Sigmoid colon (tissue), 4 donors: Measurements from ENCODE around the gene THBS4.

Experiments used
- CTCF ChIP-seq, 4 experiments: fragments of 450-650 bp in 3 of 4; fragments of 200-600 bp in 1 of 4; IDR thresholded peaks; one replicate each; pipeline ENCODE4 v1.5.1; 2016 to 2019; ENCODE audit warnings: antibody characterized with exemption in 4 of 4, mild to moderate bottlenecking in 3 of 4, moderate library complexity in 2 of 4
- EP300 ChIP-seq, 4 donors: sonication (generic); formaldehyde crosslinking; IDR thresholded peaks; one replicate each; pipeline ENCODE4 v1.6.1; 2017; ENCODE audit warnings: antibody characterized with exemption in 4 of 4
- POLR2A ChIP-seq, 2 donors: fragments of 450-650 bp; IDR thresholded peaks; one replicate each; pipeline ENCODE4 v1.6.1; 2016; ENCODE audit warnings: antibody characterized with exemption in 2 of 2, mild to moderate bottlenecking in 2 of 2, moderate library complexity in 2 of 2

DNA sequence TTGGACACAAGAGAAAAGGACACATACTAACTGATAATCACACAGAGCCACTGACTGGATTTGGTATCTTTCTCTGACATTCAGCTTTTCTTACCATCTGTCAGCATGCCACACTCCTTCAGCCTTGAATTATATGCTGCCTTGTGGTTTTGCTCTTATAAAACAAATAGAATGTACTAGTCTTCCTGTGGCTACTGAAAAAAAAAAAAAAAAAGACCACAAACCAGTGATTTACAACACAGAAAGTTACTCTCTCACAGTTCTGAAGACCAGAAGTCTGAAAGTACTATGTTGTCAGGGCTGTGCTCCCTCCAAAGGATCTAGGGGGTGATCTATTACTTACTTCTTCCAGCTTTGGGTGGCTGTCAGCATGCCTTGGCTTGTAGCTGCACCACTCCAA, 82.3 kb downstream of the THBS4 start:
- TF ChIP-seq CTCF (IDR thresholded peaks at IDR 0.05) (no peak), POLR2A (IDR thresholded peaks at IDR 0.05) (no peak), EP300 (IDR thresholded peaks at IDR 0.05) (no peak)
